ENCODE results near the gene NCBP2. TPM values are rescaled to one million over a fixed set of nuclear protein-coding genes. Genes with fewer than 3 reads are reported as not detected.

Gene NCBP2
- total and polyA plus RNA-seq, 7 donors: 35.7 to 60.7 (median 44.9) TPM

DNA sequence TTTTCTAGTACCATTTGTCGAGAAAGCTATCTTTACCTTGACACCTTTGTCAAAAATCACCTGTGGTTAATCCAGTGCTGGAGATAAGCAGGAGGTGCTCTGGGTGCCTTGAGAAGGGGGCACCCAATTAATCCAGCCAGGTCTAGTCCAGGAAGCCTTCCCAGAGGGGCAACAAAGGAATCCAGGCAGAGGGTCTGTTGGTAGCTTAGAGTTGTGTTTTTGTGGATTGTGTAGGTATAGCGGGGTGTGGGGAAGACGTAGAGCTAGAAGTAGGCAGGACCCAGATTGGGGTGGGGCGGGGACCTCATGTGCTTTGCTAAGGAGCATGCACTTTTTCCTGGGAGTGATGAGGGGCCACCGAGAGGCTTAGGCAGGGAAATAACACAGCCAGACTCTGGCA lies 32.3 kb upstream of the NCBP2 start:
- WGBS, 2 donors: 87 to 93% methylated on average over 5 of the region's 5 CpGs
- intact Hi-C loops (cut with DNase I): no loop called here
- no peaks in the 10 kb centered on the region for H3K27me3 ChIP-seq
- H3K27ac ChIP-seq: no peak overlapping the region
- peaks cover 0 to 8% (median 2%) of the 10 kb centered on the region in 4 donors for H3K4me1 ChIP-seq
- TF ChIP-seq POLR2AphosphoS5 (IDR thresholded peaks at IDR 0.05) (no peak), POLR2A (IDR thresholded peaks at IDR 0.05) (no peak), EP300 (IDR thresholded peaks at IDR 0.05) (no peak)
- TF ChIP-seq, protein P1, sequence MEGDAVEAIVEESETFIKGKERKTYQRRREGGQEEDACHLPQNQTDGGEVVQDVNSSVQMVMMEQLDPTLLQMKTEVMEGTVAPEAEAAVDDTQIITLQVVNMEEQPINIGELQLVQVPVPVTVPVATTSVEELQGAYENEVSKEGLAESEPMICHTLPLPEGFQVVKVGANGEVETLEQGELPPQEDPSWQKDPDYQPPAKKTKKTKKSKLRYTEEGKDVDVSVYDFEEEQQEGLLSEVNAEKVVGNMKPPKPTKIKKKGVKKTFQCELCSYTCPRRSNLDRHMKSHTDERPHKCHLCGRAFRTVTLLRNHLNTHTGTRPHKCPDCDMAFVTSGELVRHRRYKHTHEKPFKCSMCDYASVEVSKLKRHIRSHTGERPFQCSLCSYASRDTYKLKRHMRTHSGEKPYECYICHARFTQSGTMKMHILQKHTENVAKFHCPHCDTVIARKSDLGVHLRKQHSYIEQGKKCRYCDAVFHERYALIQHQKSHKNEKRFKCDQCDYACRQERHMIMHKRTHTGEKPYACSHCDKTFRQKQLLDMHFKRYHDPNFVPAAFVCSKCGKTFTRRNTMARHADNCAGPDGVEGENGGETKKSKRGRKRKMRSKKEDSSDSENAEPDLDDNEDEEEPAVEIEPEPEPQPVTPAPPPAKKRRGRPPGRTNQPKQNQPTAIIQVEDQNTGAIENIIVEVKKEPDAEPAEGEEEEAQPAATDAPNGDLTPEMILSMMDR (IDR thresholded peaks at IDR 0.05): no peak
- H3K36me3 ChIP-seq: no peaks in the 10 kb centered on the region
- DNase-seq: no peak
- no peaks in the 10 kb centered on the region for H3K9me3 ChIP-seq
- no peak overlapping the region for H3K4me3 ChIP-seq

DNA sequence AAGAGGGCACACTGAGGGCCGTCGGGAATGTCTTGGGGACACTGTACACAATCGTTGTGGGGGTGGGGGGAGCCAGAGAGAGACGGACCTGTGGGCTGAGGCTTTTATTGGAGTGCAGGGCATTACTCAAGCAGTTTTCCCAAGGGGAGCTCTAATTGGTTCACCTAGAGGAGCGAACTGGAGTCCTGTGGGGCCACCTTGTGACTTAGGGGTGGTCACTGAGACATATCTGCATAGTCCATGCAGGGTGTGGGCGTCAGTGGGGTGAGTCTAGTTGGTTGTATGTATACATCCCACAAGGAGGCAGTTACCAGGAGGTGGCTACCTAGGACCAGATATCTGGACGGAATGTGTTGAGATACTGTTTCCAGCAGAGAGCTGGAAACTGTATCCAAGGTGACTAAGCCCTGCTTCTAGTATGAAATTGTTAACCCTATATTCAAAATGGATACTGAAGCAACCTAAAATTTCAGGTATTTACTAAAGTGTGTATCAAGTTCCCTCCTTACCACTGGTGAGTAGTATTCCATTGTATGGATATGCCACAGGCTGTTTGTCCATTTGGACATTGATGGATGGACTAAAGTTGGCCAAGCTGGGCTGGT lies 28.9 kb upstream of the NCBP2 start:
- Histone ChIP-seq H3K27ac (no peak overlapping the region), H3K36me3 (no peaks in the 10 kb centered on the region), H3K4me3 (no peak overlapping the region), H3K27me3 (no peaks in the 10 kb centered on the region), H3K4me1 (peaks cover 0 to 16% (median 11%) of the 10 kb centered on the region in 4 donors), H3K9me3 (no peaks in the 10 kb centered on the region)
- intact Hi-C loops (cut with DNase I): no loop called here
- DNase-seq: no peak
- WGBS, 2 donors: 80 to 83% methylated on average over 7 of the region's 7 CpGs
- TF ChIP-seq, protein P1 (IDR thresholded peaks at IDR 0.05): no peak
- TF ChIP-seq EP300 (IDR thresholded peaks at IDR 0.05): no peak
- TF ChIP-seq POLR2A (IDR thresholded peaks at IDR 0.05): no peak
- TF ChIP-seq POLR2AphosphoS5 (IDR thresholded peaks at IDR 0.05): no peak

DNA sequence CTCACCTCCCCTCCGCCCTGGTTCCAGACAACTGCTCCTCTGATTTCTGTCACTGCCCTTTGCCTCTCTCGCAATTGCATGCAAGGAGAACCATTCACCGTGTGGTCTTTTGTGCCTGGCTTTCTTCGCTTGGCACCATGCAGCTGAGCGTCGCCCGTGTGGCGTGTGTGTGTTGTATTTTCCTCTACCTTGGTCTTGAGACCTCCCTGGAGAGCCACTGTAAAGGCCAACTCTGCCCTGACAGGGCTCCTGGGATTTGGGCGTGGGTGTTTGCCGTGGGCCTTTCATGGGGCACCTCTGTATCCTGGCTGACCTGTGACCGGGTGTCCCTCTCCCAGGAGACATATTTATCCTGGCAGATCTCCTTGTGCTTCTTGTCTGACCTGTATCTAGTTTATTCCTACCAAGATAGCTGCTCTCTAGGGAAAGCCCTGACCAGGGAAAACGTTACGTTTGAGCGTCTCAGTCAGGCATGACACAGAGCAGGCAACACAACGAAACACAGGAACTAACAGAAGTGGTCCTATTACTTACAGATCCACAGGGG lies 28.3 kb upstream of the NCBP2 start:
- no peak for DNase-seq
- TF ChIP-seq EP300 (IDR thresholded peaks at IDR 0.05) (no peak), POLR2AphosphoS5 (IDR thresholded peaks at IDR 0.05) (no peak), POLR2A (IDR thresholded peaks at IDR 0.05) (no peak)
- TF ChIP-seq, protein P1 (IDR thresholded peaks at IDR 0.05): no peak
- no peaks in the 10 kb centered on the region for H3K9me3 ChIP-seq
- WGBS, 2 donors: 70 to 86% methylated on average over 15 of the region's 15 CpGs
- peaks cover 0 to 16% (median 11%) of the 10 kb centered on the region in 4 donors for H3K4me1 ChIP-seq
- intact Hi-C loops (cut with DNase I): loop anchor here (1.0 kb wide), 1 partner anchor 28 kb away; the partner anchor contains the start of gene NCBP2
- H3K27ac ChIP-seq: no peak overlapping the region
- no peak overlapping the region for H3K4me3 ChIP-seq
- no peaks in the 10 kb centered on the region for H3K36me3 ChIP-seq
- H3K27me3 ChIP-seq: no peaks in the 10 kb centered on the region

GRCh38 chr3:196969660-196970546 lies 27.6 kb upstream of the NCBP2 start:
- Histone ChIP-seq H3K4me3 (peak overlapping the region; percentile 72 to 88 (median 76)), H3K27ac (peak overlapping the region; percentile 72 to 83 (median 79)), H3K27me3 (no peaks in the 10 kb centered on the region), H3K36me3 (no peaks in the 10 kb centered on the region), H3K9me3 (no peaks in the 10 kb centered on the region), H3K4me1 (peaks cover 0 to 16% (median 11%) of the 10 kb centered on the region in 4 donors)
- no peak for TF ChIP-seq POLR2A (IDR thresholded peaks at IDR 0.05)
- TF ChIP-seq, protein P1 (IDR thresholded peaks at IDR 0.05): peak in 3 of 4 experiments; percentile 15 to 95 (median 20)
- WGBS, 2 donors: 7 to 9% methylated on average over 100 of the region's 100 CpGs
- intact Hi-C loops (cut with DNase I): loop anchor here (1.0 to 2.0 kb wide), 2 partner anchors 28 to 131 kb away; partner anchors contain the start of gene NCBP2
- DNase-seq: no peak
